NCI-H524 (cell line): ENCODE results near the gene BRMS1L.
"Not testable (repeated sequence)": the region's sequence is repeated elsewhere in the genome, so short reads cannot be mapped to it uniquely, and the experiment has no call there.

Experiments used
- DNase-seq, 2 experiments: peaks; one replicate each; lab custom pipeline; 2025; lab: John Stamatoyannopoulos, UW

BRMS1L gene, protein sequence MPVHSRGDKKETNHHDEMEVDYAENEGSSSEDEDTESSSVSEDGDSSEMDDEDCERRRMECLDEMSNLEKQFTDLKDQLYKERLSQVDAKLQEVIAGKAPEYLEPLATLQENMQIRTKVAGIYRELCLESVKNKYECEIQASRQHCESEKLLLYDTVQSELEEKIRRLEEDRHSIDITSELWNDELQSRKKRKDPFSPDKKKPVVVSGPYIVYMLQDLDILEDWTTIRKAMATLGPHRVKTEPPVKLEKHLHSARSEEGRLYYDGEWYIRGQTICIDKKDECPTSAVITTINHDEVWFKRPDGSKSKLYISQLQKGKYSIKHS

GRCh38 chr14:35826218-35826951 lies at the start of gene BRMS1L:
TSS of gene BRMS1L (plus strand) at chr14:35826338. CDS start at chr14:35826517, 179 bp downstream.
- DNase-seq, result peak; percentile 100

GRCh38 chr14:35776823-35777222 lies 49.3 kb upstream of the BRMS1L start:
- peak in 1 of 2 experiments; percentile 51 for DNase-seq

GRCh38 chr14:35777550-35777949 lies 48.6 kb upstream of the BRMS1L start:
- DNase-seq, result not testable (repeated sequence)

- no peak for DNase-seq
These were observed 46.8 kb upstream of the BRMS1L start for GRCh38 chr14:35779368-35779767.

DNA sequence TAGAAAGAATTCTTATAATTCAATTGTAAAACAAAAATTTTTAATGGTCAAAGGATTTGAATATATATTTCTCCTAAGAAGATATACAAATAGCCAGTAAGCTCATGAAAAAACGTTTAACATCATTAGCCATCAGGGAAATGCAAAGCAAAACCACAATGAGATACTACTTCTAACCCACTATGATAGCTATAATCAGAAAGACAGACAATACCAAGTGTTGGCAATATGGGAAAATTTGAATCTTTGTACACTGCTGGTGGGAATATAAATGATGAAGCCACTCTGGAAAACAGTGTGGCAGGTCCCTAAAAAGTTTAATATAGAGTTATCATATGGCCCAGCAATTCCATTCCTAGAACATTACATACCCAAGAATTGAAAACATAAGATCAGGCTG lies 42.4 kb upstream of the BRMS1L start:
- no peak for DNase-seq

- no peak for DNase-seq
These were observed 39.3 kb upstream of the BRMS1L start for GRCh38 chr14:35786856-35787255.

DNA sequence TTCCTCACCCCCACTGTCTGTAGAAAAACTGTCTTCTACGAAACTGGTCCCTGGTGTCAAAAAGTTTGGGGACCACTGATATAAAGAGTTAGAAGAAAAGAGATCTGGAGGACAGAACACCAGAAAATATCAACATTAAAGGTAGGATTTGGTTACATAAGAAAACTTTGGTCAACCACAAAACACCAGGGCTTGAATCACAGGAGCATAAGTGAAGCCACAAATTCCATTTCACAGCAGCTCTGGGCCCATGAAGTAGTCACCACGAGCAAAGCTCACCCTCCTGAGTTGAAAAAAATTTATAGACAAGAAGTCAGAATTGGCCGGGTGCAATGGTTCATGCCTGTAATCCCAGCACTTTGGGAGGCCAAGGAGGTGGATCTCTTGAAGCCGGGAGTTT lies 36.5 kb upstream of the BRMS1L start:
- no peak for DNase-seq

DNA sequence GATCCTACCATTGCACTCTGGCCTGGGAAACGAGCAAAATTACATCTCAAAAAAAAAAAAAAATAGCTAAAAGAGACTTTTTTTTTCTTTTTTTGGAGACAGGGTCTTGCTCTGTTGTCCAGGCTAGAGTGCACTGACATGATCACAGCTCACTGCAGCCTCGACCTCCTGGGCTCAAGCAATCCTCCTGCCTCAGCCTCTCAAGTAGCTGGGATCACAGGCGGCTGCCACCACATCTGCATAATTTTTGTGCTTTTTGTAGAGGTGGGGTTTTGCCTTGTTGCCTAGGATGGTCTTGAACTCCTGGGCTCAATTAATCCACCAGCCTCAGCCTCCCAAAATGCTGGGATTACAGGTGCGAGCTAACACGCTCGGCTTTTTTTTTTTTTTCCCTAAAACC lies 28.3 kb upstream of the BRMS1L start:
- DNase-seq, result no peak

- DNase-seq, result no peak
These were observed 19.9 kb upstream of the BRMS1L start for GRCh38 chr14:35806006-35806907.

- no peak for DNase-seq
These were observed 18.8 kb upstream of the BRMS1L start for GRCh38 chr14:35807131-35807961.

- peak; percentile 27 to 69 for DNase-seq
These were observed 18.0 kb upstream of the BRMS1L start for GRCh38 chr14:35808076-35808637.

- DNase-seq, result peak; percentile 96 to 99
These were observed 17.2 kb upstream of the BRMS1L start, which contains the start of gene RALGAPA1 for GRCh38 chr14:35808638-35809563. TSS of gene RALGAPA1 (minus strand) at chr14:35809295. CDS start at chr14:35808835, 460 bp downstream.

- no peak for DNase-seq
These were observed 16.5 kb upstream of the BRMS1L start for GRCh38 chr14:35809597-35809996.

DNA sequence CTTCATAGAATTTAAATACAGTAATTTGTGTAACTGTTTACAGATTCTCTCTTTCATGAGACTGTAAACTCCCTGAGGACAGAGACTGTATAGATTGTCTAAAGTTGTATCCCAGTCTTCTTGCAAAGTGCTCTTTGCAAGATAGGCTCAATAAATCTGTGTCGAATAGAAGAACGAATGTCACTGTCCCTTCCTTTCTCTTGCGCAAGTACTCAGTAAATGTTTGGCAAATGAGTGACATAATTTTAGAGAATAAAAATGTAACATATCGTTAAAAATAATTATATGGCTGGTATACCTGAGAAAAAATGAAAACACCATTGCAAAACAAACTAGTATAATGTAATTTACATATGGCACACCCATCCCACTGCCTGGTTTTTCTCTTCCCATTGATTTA lies 15.2 kb upstream of the BRMS1L start:
- DNase-seq, result no peak

DNA sequence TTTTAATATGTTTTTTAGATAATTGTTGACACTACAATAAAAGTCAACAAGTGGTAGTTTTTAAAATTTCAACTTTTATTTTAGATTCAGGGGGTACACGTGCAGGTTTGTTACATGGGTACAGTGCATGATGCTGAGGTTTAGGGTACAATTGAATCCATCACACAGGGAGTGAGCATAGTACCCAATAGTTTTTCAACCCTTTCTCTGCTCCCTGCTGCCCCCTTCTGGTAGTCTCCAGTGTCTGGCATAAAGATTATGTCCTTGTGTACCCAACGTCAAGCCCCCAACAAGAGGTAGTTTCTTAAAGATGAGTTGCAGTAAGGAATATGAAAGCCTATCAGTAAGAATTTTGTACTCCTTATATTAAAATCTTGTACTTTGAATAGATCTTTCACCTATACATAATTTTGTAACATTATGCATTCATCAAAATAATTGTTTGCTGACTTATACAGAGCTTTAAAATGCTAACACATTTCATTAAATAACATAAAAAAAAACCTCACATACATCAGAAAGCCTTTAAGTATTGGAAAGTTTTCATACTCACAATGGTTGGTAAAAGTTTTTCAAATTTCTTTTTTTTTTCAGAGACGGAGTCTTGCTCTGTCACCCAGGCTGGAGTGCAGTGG lies 11.7 kb upstream of the BRMS1L start:
- DNase-seq, result peak; percentile 80 to 85

GRCh38 chr14:35818346-35819115 lies 7.6 kb upstream of the BRMS1L start:
- DNase-seq, result peak; percentile 49 to 64

DNA sequence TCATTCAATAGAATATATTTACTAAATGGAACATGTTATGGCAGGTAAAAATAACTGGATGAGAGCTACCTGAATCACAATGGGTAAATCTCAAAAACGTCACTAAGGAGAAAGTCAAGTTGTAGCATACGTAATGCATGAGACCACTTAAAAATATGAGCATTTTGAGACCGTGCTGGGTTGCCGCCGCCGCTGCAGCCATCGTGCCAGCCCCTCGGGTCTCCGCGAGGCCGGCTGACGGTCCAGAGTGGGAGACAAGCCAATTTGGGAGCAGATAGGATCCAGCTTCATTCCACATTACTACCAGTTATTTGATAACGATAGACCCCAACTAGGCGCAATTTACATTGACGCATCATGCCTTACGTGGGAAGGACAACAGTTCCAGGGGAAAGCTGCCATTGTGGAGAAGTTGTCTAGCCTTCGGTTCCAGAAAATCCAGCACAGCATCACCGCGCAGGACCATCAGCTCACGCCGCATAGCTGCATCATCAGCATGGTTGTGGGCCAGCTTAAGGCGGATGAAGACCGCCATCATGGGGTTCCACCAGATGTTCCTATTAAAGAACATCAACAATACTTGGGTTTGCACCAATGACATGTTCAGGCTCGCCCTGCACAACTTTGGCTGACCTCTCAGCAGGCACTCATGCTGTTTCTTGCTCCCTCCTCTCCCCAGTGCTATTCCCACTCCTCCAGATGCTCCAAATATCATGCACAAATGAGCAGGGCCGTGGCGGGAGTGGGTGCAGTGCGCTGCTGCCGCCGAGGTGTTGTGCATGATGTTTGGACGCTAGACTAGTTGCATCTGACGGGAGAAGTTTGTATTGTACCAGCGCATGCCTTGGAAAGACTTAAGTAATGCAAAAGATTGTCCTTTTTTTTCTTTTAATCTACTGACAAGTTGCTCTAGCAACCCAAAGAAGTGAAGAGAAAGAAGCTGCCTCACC lies 6.3 kb upstream of the BRMS1L start:
- peak in 1 of 2 experiments; percentile 15 for DNase-seq
